H1 (cell line): ENCODE results near the gene KIAA1143. TPM values are rescaled to one million over a fixed set of nuclear protein-coding genes. Genes with fewer than 3 reads are reported as not detected.

Experiments used
- EP300 ChIP-seq, 2 experiments: IDR thresholded peaks; 1 replicate in 1 of 2; 2 replicates in 1 of 2; pipeline ENCODE4 v1.6.1; 2011 to 2012; ENCODE audit warnings: low read depth in 2 of 2, low read length in 2 of 2, mild to moderate bottlenecking in 2 of 2, borderline replicate concordance in 1 of 2, inconsistent platforms in 1 of 2, moderate library complexity in 1 of 2
- GTF2F1 ChIP-seq: IDR thresholded peaks from 2 replicates; pipeline ENCODE4 v1.6.1; 2012; ENCODE audit warnings: low read depth, low read length, improper control_type of control experiment, borderline replicate concordance
- POLR2A ChIP-seq, 2 experiments: IDR thresholded peaks; 1 replicate in 1 of 2; 2 replicates in 1 of 2; pipeline ENCODE4 v1.6.1; 2011; ENCODE audit warnings: low read depth in 2 of 2, low read length in 2 of 2, mild to moderate bottlenecking in 2 of 2; ENCODE audit errors: control extremely low read depth in 1 of 2
- RNF2 ChIP-seq: fragments of 200-900, 300-1000 bp; sonication (generic); IDR thresholded peaks from 2 replicates; pipeline ENCODE4 v1.7.1; 2016; ENCODE audit warnings: borderline replicate concordance, low read depth, mild to moderate bottlenecking, antibody characterized with exemption, low read length; ENCODE audit not compliant: poor library complexity, severe bottlenecking; ENCODE audit errors: missing control alignments
- SP1 ChIP-seq: IDR thresholded peaks from 2 replicates; pipeline ENCODE4 v1.6.1; 2011; ENCODE audit warnings: low read depth, low read length
- polyA plus RNA-seq, 7 experiments: library from polyadenylated mRNA; depleted of rRNA in 3 of 7; stranded (reverse) in 5 of 7; unstranded in 2 of 7; fragments of >200 nt in 5 of 7; fragments of 200-250 nt in 2 of 7; gene quantifications; 1 replicate in 5 of 7; 2 replicates in 1 of 7; 4 replicates in 1 of 7; pipeline versions ENCODE4 v1.2.1 to v1.2.3, GENCODE V29; 2011 to 2013; ENCODE audit warnings: missing spikeins in 2 of 7, mixed read lengths in 2 of 7
- total RNA-seq: library from RNA; stranded (reverse); fragmentation: NEBNext Ultra II Directional; extraction: Animal tissue kit (Norgen Biotek cat#: 25700); gene quantifications from 2 replicates; pipeline ENCODE4 v1.2.1, GENCODE V29; 2021

KIAA1143 gene
- total and polyA plus RNA-seq, 2 of the 8 experiments (the other 6 are each of a cell fraction or from before 2014, with no cell fraction given): 16.2 to 67.2 TPM

GRCh38 chr3:44761424-44762169, at the start of gene KIAA1143, which contains the start of gene KIF15 (continued):
- no peak; the same call in 1 of the 2 replicates for TF ChIP-seq GTF2F1
- TF ChIP-seq EP300 (IDR thresholded peaks at IDR 0.05; ENCODE audit: borderline replicate concordance in 1 of 2, low read depth in 2 of 2, low read length in 2 of 2): 0 out of 3 replicates have a peak, but pooled peaks of 1 of the 2 experiments have one; percentile 24
- no peak for TF ChIP-seq RNF2
- TF ChIP-seq SP1: peak; percentile 92
- TF ChIP-seq POLR2A (IDR thresholded peaks at IDR 0.05; ENCODE audit: control extremely low read depth in 1 of 2, low read depth in 2 of 2, low read length in 2 of 2): peak; percentile 95 to 98
- TF ChIP-seq, all 59 proteins: peak for 33
